HepG2 (cell line): Measurements from ENCODE around the gene EHBP1. TPM values are rescaled to one million over a fixed set of nuclear protein-coding genes. Genes with fewer than 3 reads are reported as not detected.

ENCODE experiments used
- ATF1 ChIP-seq: IDR thresholded peaks from 2 replicates; pipeline ENCODE4 v1.6.1; 2016; ENCODE audit warnings: mild to moderate bottlenecking, control low read depth
- ATF6 ChIP-seq: sonication (generic); formaldehyde crosslinking; conservative IDR thresholded peaks from 2 replicates; pipeline ENCODE4 v1.4.0; 2020; ENCODE audit warnings: missing genetic modification reagents
- CHCHD3 ChIP-seq: sonication (generic); formaldehyde crosslinking; IDR thresholded peaks from 2 replicates; pipeline ENCODE4 v1.8.0; 2022; ENCODE audit warnings: mild to moderate bottlenecking, missing genetic modification reagents, moderate library complexity
- DR1 ChIP-seq: sonication (generic); formaldehyde crosslinking; IDR thresholded peaks from 2 replicates; pipeline ENCODE4 v1.8.0; 2021; ENCODE audit warnings: mild to moderate bottlenecking, missing genetic modification reagents, inconsistent platforms
- ELK4 ChIP-seq: sonication (generic); formaldehyde crosslinking; IDR thresholded peaks from 2 replicates; pipeline ENCODE4 v1.9.0; 2021; ENCODE audit warnings: missing genetic modification reagents, borderline replicate concordance
- EZH2 ChIP-seq: conservative IDR thresholded peaks from 2 replicates; pipeline ENCODE4 v1.6.1; 2012; ENCODE audit warnings: mild to moderate bottlenecking, low read depth, low read length, moderate library complexity
- FOXJ3 ChIP-seq: sonication (generic); formaldehyde crosslinking; IDR thresholded peaks from 2 replicates; pipeline ENCODE4 v1.4.0; 2020; ENCODE audit warnings: missing genetic modification reagents, mild to moderate bottlenecking, borderline replicate concordance
- GLMP ChIP-seq: sonication (generic); formaldehyde crosslinking; IDR thresholded peaks from 2 replicates; pipeline ENCODE4 v1.9.0; 2021; ENCODE audit warnings: missing genetic modification reagents, mild to moderate bottlenecking, borderline replicate concordance
- GTF2F1 ChIP-seq: fragments of 150-350 bp; IDR thresholded peaks from 2 replicates; pipeline ENCODE4 v1.6.1; 2014; ENCODE audit warnings: low read length
- HBP1 ChIP-seq: IDR thresholded peaks from 2 replicates; pipeline ENCODE4 v1.6.1; 2016; ENCODE audit warnings: low read depth, control low read depth
- HOXA7 ChIP-seq: sonication (generic); formaldehyde crosslinking; IDR thresholded peaks from 2 replicates; pipeline ENCODE4 v1.8.1; 2022; ENCODE audit warnings: mild to moderate bottlenecking, missing genetic modification reagents, moderate library complexity
- KLF12 ChIP-seq: sonication (generic); formaldehyde crosslinking; IDR thresholded peaks from 2 replicates; pipeline ENCODE4 v1.4.0; 2020; ENCODE audit warnings: missing genetic modification reagents, borderline replicate concordance
- MAF1 ChIP-seq: sonication (generic); formaldehyde crosslinking; IDR thresholded peaks from 2 replicates; pipeline ENCODE4 v1.5.0; 2020; ENCODE audit warnings: missing genetic modification reagents, borderline replicate concordance
- MED13 ChIP-seq: sonication (generic); formaldehyde crosslinking; IDR thresholded peaks from 2 replicates; pipeline ENCODE4 v1.5.0; 2020; ENCODE audit warnings: missing genetic modification reagents
- NR3C1 ChIP-seq: sonication (generic); formaldehyde crosslinking; IDR thresholded peaks from 2 replicates; pipeline ENCODE4 v1.4.0; 2020; ENCODE audit warnings: missing genetic modification reagents
- PHB2 ChIP-seq: fragments of 450-650 bp; IDR thresholded peaks from 2 replicates; pipeline ENCODE4 v1.6.1; 2018; ENCODE audit not compliant: partially characterized antibody
- RFXANK ChIP-seq: IDR thresholded peaks from 2 replicates; pipeline ENCODE4 v1.6.1; 2016
- SP5 ChIP-seq: IDR thresholded peaks from 2 replicates; pipeline ENCODE4 v1.6.1; 2016; ENCODE audit warnings: low read depth, borderline replicate concordance
- TGIF2 ChIP-seq: IDR thresholded peaks from 2 replicates; pipeline ENCODE4 v1.6.1; 2016; ENCODE audit warnings: control low read depth, missing compliant biosample characterization
- ZBTB1 ChIP-seq: sonication (generic); formaldehyde crosslinking; IDR thresholded peaks from 2 replicates; pipeline ENCODE4 v1.4.0; 2020; ENCODE audit warnings: missing genetic modification reagents, borderline replicate concordance
- ZNF180 ChIP-seq: sonication (generic); formaldehyde crosslinking; IDR thresholded peaks from 2 replicates; pipeline ENCODE4 v1.4.0; 2020; ENCODE audit warnings: low read depth, missing genetic modification reagents, borderline replicate concordance
- ZNF224 ChIP-seq: sonication (generic); formaldehyde crosslinking; IDR thresholded peaks from 2 replicates; pipeline ENCODE4 v1.5.0; 2020; ENCODE audit warnings: mild to moderate bottlenecking, missing genetic modification reagents
- ZNF432 ChIP-seq: sonication (generic); formaldehyde crosslinking; IDR thresholded peaks from 2 replicates; pipeline ENCODE4 v1.5.0; 2020; ENCODE audit warnings: missing genetic modification reagents, mild to moderate bottlenecking, borderline replicate concordance
- ZNF543 ChIP-seq: sonication (generic); formaldehyde crosslinking; IDR thresholded peaks from 2 replicates; pipeline ENCODE4 v1.4.0; 2020; ENCODE audit warnings: mild to moderate bottlenecking, missing genetic modification reagents
- ZNF547 ChIP-seq: sonication (generic); formaldehyde crosslinking; IDR thresholded peaks from 2 replicates; pipeline ENCODE4 v1.5.1; 2020; ENCODE audit warnings: mild to moderate bottlenecking, missing genetic modification reagents
- polyA plus RNA-seq, 8 experiments: library from polyadenylated mRNA; depleted of rRNA in 3 of 8; stranded (reverse) in 7 of 8; unstranded in 1 of 8; fragments of >200 nt; fragmentation: Illumina TruSeq in 4 of 8; extraction: Trizol in 4 of 8; gene quantifications; 2 replicates each; pipeline versions ENCODE4 v1.2.1 to v1.2.3, GENCODE V29; 2011 to 2016; ENCODE audit warnings: low read depth in 4 of 8, missing spikeins in 1 of 8, mixed read lengths in 1 of 8; ENCODE audit not compliant: insufficient read depth in 1 of 8
- total RNA-seq, 5 experiments: library from RNA; depleted of rRNA; stranded (reverse); fragments of >200 nt; fragmentation: Illumina TruSeq; extraction: Trizol; gene quantifications; 2 replicates each; pipeline ENCODE4 v1.2.3, GENCODE V29; 2016; ENCODE audit warnings: low read depth in 1 of 5

The EHBP1 gene
- total and polyA plus RNA-seq, 2 of the 13 experiments (the other 11 are each of a cell fraction or from before 2014, with no cell fraction given) = 93.5 to 146 TPM

- TF ChIP-seq SP5 (CRISPR knock-in tag) (peak; percentile 70; the same call in 1 of the 2 replicates), KLF12 (CRISPR knock-in tag) (no peak; the same call in 1 of the 2 replicates), GTF2F1 (no peak), ZNF224 (CRISPR knock-in tag) (0 out of 2 replicates have a peak, but pooled peaks have one; percentile 57), EZH2 (no peak), MED13 (CRISPR knock-in tag) (no peak), CHCHD3 (CRISPR knock-in tag) (no peak), ATF1 (CRISPR knock-in tag) (peak; percentile 90), ZNF180 (CRISPR knock-in tag) (no peak), ZNF543 (CRISPR knock-in tag) (no peak), RFXANK (CRISPR knock-in tag) (no peak), HBP1 (CRISPR knock-in tag) (peak; percentile 60), ELK4 (CRISPR knock-in tag) (no peak), FOXJ3 (CRISPR knock-in tag) (no peak; the same call in 1 of the 2 replicates), ATF6 (CRISPR knock-in tag) (peak; percentile 71; the same call in 1 of the 2 replicates), ZNF547 (CRISPR knock-in tag) (no peak), DR1 (CRISPR knock-in tag) (peak; percentile 77), MAF1 (CRISPR knock-in tag) (no peak), ZNF432 (CRISPR knock-in tag) (no peak), GLMP (CRISPR knock-in tag) (no peak), NR3C1 (no peak), PHB2 (no peak), HOXA7 (CRISPR knock-in tag) (no peak), TGIF2 (CRISPR knock-in tag) (no peak), ZBTB1 (CRISPR knock-in tag) (no peak)
These were observed at the start of gene EHBP1 (continued) for GRCh38 chr2:62705007-62705829.
